Heart left ventricle (tissue), 16 donors: Measurements from ENCODE around the gene S100PBP. TPM values are rescaled to one million over a fixed set of nuclear protein-coding genes. Genes with fewer than 3 reads are reported as not detected.
A peak's percentile ranks its signal among the peaks of the same experiment; 100 is the strongest.

Experiments
- ATAC-seq, 4 donors: fragments of 200-7000 bp; cut with Tn5 transposase; one replicate each; pipeline ENCODE4 v1.9.1; 2020 to 2022; ENCODE audit warnings: moderate library complexity in 4 of 4, mild to moderate bottlenecking in 3 of 4, moderate number of reproducible peaks in 1 of 4
- DNase-seq, 5 donors: peaks; one replicate each; pipeline ENCODE4 v3.0.0-alpha.2; 2020
- H3K27ac ChIP-seq, 12 donors: fragments of 200-600 bp; sonication (generic) in 4 of 12; one replicate each; pipeline versions ENCODE4 v1.5.0 to v1.8.0; 2016 to 2022; ENCODE audit warnings: mild to moderate bottlenecking in 2 of 12
- H3K27me3 ChIP-seq, 9 donors: fragments of 200-600 bp; sonication (generic) in 2 of 9; one replicate each; pipeline versions ENCODE4 v1.5.1 to v1.8.0; 2016 to 2022; ENCODE audit warnings: mild to moderate bottlenecking in 3 of 9
- H3K36me3 ChIP-seq, 9 donors: fragments of 200-600 bp; sonication (generic) in 2 of 9; one replicate each; pipeline versions ENCODE4 v1.5.0 to v1.8.0; 2018 to 2022; ENCODE audit warnings: mild to moderate bottlenecking in 2 of 9
- H3K4me1 ChIP-seq, 12 donors: fragments of 200-600 bp; sonication (generic) in 4 of 12; one replicate each; pipeline versions ENCODE4 v1.5.0 to v1.8.0; 2016 to 2022; ENCODE audit warnings: mild to moderate bottlenecking in 3 of 12
- H3K4me3 ChIP-seq, 12 donors: fragments of 200-600 bp; sonication (generic) in 4 of 12; one replicate each; pipeline versions ENCODE4 v1.5.0 to v1.8.0; 2017 to 2022; ENCODE audit warnings: mild to moderate bottlenecking in 9 of 12, moderate library complexity in 4 of 12
- H3K9me3 ChIP-seq, 12 donors: fragments of 200-600 bp; sonication (generic) in 4 of 12; one replicate each; pipeline versions ENCODE4 v1.5.0 to v1.8.0; 2016 to 2022; ENCODE audit warnings: mild to moderate bottlenecking in 1 of 12
- CTCF ChIP-seq, 12 donors: fragments of 200-600 bp; sonication (generic) in 4 of 12; IDR thresholded peaks; one replicate each; pipeline versions ENCODE4 v1.5.0 to v1.8.0; 2018 to 2022; ENCODE audit warnings: antibody characterized with exemption in 12 of 12, mild to moderate bottlenecking in 5 of 12
- POLR2A ChIP-seq, 2 donors: fragments of 450-650 bp; IDR thresholded peaks; one replicate each; pipeline ENCODE4 v1.6.1; 2017; ENCODE audit warnings: antibody characterized with exemption in 2 of 2, mild to moderate bottlenecking in 2 of 2, moderate library complexity in 2 of 2
- WGBS, 4 donors: extraction: QIAGEN DNeasy Blood & Tissue Kit in 2 of 4; methylation state at CpG; one replicate each; pipeline versions ENCODE4 v1.1.5 to v1.1.7; 2013 to 2018; 5-methylcytosine and 5-hydroxymethylcytosine counted together
- intact Hi-C, 10 donors: fragments of 100-400 bp; cut with DNase I; formaldehyde crosslinking; loops; one replicate each; pipeline versions ENCODE4 v1.11.1 to v1.14.2; 2022
- polyA plus RNA-seq, 2 donors: library from polyadenylated mRNA; stranded (reverse); fragments of 200-250 nt; gene quantifications; one replicate each; pipeline ENCODE4 v1.2.3, GENCODE V29; 2013
- total RNA-seq, 9 donors: library from RNA; depleted of rRNA in 2 of 9; stranded (reverse); fragments of >200 nt in 2 of 9; fragmentation: NEBNext Ultra II Directional in 3 of 9; extraction: Animal tissue kit (Norgen Biotek cat#: 25700) in 3 of 9; gene quantifications; one replicate each; pipeline versions ENCODE4 v1.1.0 to v1.2.4, GENCODE V29; 2016 to 2023
- donor health status: ischemic (EF 13 %, LVEDD 7.1; RV severe dilation, severe dysfunction).
- donor health status: healthy with polysubstance abuse.
- donor health status: DM: no; HTN: yes; CAD: no.
- donor health status: DM: no; HTN: no; CAD: no.
- donor health status: ischemic (EF 25% LVEDD 6.9; RV normal size, moderate dysfunction).
- donor health status: ischemic (EF 25% LVEDD 5.7; RV mildly dilated, moderate dysfunction).
- donor health status: healthy.
- donor health status: DM: yes; HTN: yes; CAD: no.
- donor health status: ischemic (EF 35%, LVEDD 5.7; RV mildly dilated, moderate dysfunction).
- donor health status: nonischemic (EF 11% LVEDD 7.7; RV severe dilation, severe dysfunction).
- donor health status: DM: yes; HTN: yes; CAD: no.
- donor health status: PGD.
- donor health status: ischemic (EF 29% LVEDD 5.4; RV normal size, mild dysfunction).
- donor health status: nonischemic (EF 23%, LVEDD 6.1; RV moderate dilation, normal function).

S100PBP gene
- total and polyA plus RNA-seq, 11 donors: 5.8 to 21.2 (median 10.7) TPM

- no peak overlapping the region for H3K27ac ChIP-seq
- H3K4me3 ChIP-seq: no peak overlapping the region
- TF ChIP-seq POLR2A (IDR thresholded peaks at IDR 0.05) (no peak), CTCF (IDR thresholded peaks at IDR 0.05) (peak in 6 of 12 donors; percentile 6 to 43 (median 32))
- H3K36me3 ChIP-seq: peaks cover 0 to 86% (median 81%) of the 10 kb centered on the region in 9 donors
- WGBS, 4 donors: 87 to 96% (median 93%) methylated on average over 7 of the region's 7 CpGs
- no peak for DNase-seq
- H3K27me3 ChIP-seq: no peaks in the 10 kb centered on the region
- no peaks in the 10 kb centered on the region for H3K4me1 ChIP-seq
- H3K9me3 ChIP-seq: no peaks in the 10 kb centered on the region
- ATAC-seq: no peak
- intact Hi-C loops: loop anchor here in 3 of 10 donors (2.0 to 5.0 kb wide), 4 partner anchors 34 to 259 kb away; partner anchors contain the start of gene FNDC5 (in 1 of the 3)
These were observed 10.9 kb downstream of the S100PBP start for GRCh38 chr1:32828341-32828740.

- intact Hi-C loops: no loop called here
- Histone ChIP-seq H3K9me3 (no peaks in the 10 kb centered on the region), H3K27me3 (no peaks in the 10 kb centered on the region), H3K27ac (no peak overlapping the region), H3K36me3 (peaks cover 0 to 100% (median 99%) of the 10 kb centered on the region in 9 donors), H3K4me1 (no peaks in the 10 kb centered on the region), H3K4me3 (no peak overlapping the region)
- TF ChIP-seq POLR2A (IDR thresholded peaks at IDR 0.05) (no peak), CTCF (IDR thresholded peaks at IDR 0.05) (no peak)
- 81 to 86% (median 84%) methylated on average over 6 of the region's 6 CpGs for WGBS, 4 donors
- ATAC-seq (no peak), DNase-seq (no peak)
These were observed 12.8 kb downstream of the S100PBP start for GRCh38 chr1:32830092-32830852.

- intact Hi-C loops: no loop called here
- Histone ChIP-seq H3K9me3 (no peaks in the 10 kb centered on the region), H3K27ac (no peak overlapping the region), H3K4me3 (no peak overlapping the region), H3K4me1 (no peaks in the 10 kb centered on the region), H3K36me3 (peaks cover 0 to 100% (median 94%) of the 10 kb centered on the region in 9 donors), H3K27me3 (no peaks in the 10 kb centered on the region)
- no peak for DNase-seq
- 91 to 96% (median 93%) methylated on average over 1 of the region's 1 CpG for WGBS, 4 donors
- TF ChIP-seq CTCF (IDR thresholded peaks at IDR 0.05) (no peak), POLR2A (IDR thresholded peaks at IDR 0.05) (no peak)
- ATAC-seq: no peak
These were observed 14.4 kb downstream of the S100PBP start for GRCh38 chr1:32831878-32832277.

GRCh38 chr1:32848354-32849063 is 31.1 kb downstream of the S100PBP start:
- no peak overlapping the region for H3K27ac ChIP-seq
- peaks cover 0 to 9% (median 0%) of the 10 kb centered on the region in 12 donors for H3K9me3 ChIP-seq
- peaks cover 0 to 66% (median 53%) of the 10 kb centered on the region in 9 donors for H3K36me3 ChIP-seq
- no peaks in the 10 kb centered on the region for H3K4me1 ChIP-seq
- H3K4me3 ChIP-seq: no peak overlapping the region
- ATAC-seq (peak in 1 of 4 donors; percentile 61), DNase-seq (no peak)
- intact Hi-C loops: no loop called here
- WGBS, 4 donors: 43 to 47% (median 45%) methylated on average over 2 of the region's 2 CpGs
- TF ChIP-seq CTCF (IDR thresholded peaks at IDR 0.05) (no peak), POLR2A (IDR thresholded peaks at IDR 0.05) (no peak)
- no peaks in the 10 kb centered on the region for H3K27me3 ChIP-seq
